ENCODE results near the gene MT1E. TPM values are rescaled to one million over a fixed set of nuclear protein-coding genes. Genes with fewer than 3 reads are reported as not detected.

The MT1E gene
- total and polyA plus RNA-seq, 2 donors (not counting 1 experiment from before 2014, with no cell fraction given): 390 to 465 TPM

- peak overlapping the region; percentile 80 for H3K9ac ChIP-seq (ENCODE audit: insufficient read depth, low read length)
- H3K79me2 ChIP-seq (ENCODE audit: control insufficient read depth, insufficient read depth, low read length): peaks cover 11% of the 10 kb centered on the region
- no peaks in the 10 kb centered on the region for H4K20me1 ChIP-seq (ENCODE audit: control insufficient read depth, extremely low read depth, insufficient read depth, low read length)
- no peak overlapping the region for H2AFZ ChIP-seq (ENCODE audit: low read length)
- no peaks in the 10 kb centered on the region for H3K9me3 ChIP-seq (ENCODE audit: control insufficient read depth, insufficient read depth, low read depth, low read length)
- H3K4me2 ChIP-seq (ENCODE audit: extremely low read depth, insufficient read depth, low read length): peak overlapping the region; percentile 90
- peak overlapping the region; percentile 99 for H3K27ac ChIP-seq (ENCODE audit: insufficient read depth, low read length)
- peak; percentile 90 to 96 for DNase-seq (ENCODE audit: low read depth in 2 of 2)
- H3K36me3 ChIP-seq (ENCODE audit: control insufficient read depth, insufficient read depth, low read length): no peaks in the 10 kb centered on the region
- TF ChIP-seq EZH2 (IDR thresholded peaks at IDR 0.05; ENCODE audit: low read length, missing control alignments) (no peak), CTCF (conservative IDR thresholded peaks at IDR 0.05 in 1 of 2, IDR thresholded peaks at IDR 0.05 in 1 of 2; ENCODE audit: low read depth in 1 of 2, low read length in 2 of 2) (no peak)
- H3K4me3 ChIP-seq (replicated peaks in 1 of 4; ENCODE audit: control extremely low read depth in 1 of 4, insufficient read depth in 1 of 4, low read depth in 3 of 4, low read length in 4 of 4): peak overlapping the region; percentile 38 to 85 (median 82)
- no peaks in the 10 kb centered on the region for H3K27me3 ChIP-seq (ENCODE audit: control insufficient read depth, insufficient read depth, low read length)
- H3K4me1 ChIP-seq (ENCODE audit: control insufficient read depth, extremely low read depth, insufficient read depth, low read length): peaks cover 48% of the 10 kb centered on the region
Measured at GRCh38 chr16:56610017-56610608, 15.5 kb upstream of the MT1E start.

- H2AFZ ChIP-seq (ENCODE audit: low read length): no peak overlapping the region
- H3K4me3 ChIP-seq (replicated peaks in 1 of 4; ENCODE audit: control extremely low read depth in 1 of 4, insufficient read depth in 1 of 4, low read depth in 3 of 4, low read length in 4 of 4): peak overlapping the region in 3 of 4 experiments; percentile 38 to 84 (median 81)
- TF ChIP-seq EZH2 (IDR thresholded peaks at IDR 0.05; ENCODE audit: low read length, missing control alignments) (no peak), CTCF (conservative IDR thresholded peaks at IDR 0.05 in 1 of 2, IDR thresholded peaks at IDR 0.05 in 1 of 2; ENCODE audit: low read depth in 1 of 2, low read length in 2 of 2) (no peak)
- peak overlapping the region; percentile 90 for H3K4me2 ChIP-seq (ENCODE audit: extremely low read depth, insufficient read depth, low read length)
- no peaks in the 10 kb centered on the region for H3K9me3 ChIP-seq (ENCODE audit: control insufficient read depth, insufficient read depth, low read depth, low read length)
- no peaks in the 10 kb centered on the region for H3K27me3 ChIP-seq (ENCODE audit: control insufficient read depth, insufficient read depth, low read length)
- H3K79me2 ChIP-seq (ENCODE audit: control insufficient read depth, insufficient read depth, low read length): peaks cover 11% of the 10 kb centered on the region
- peaks cover 48% of the 10 kb centered on the region for H3K4me1 ChIP-seq (ENCODE audit: control insufficient read depth, extremely low read depth, insufficient read depth, low read length)
- H3K9ac ChIP-seq (ENCODE audit: insufficient read depth, low read length): peak overlapping the region; percentile 80
- no peaks in the 10 kb centered on the region for H3K36me3 ChIP-seq (ENCODE audit: control insufficient read depth, insufficient read depth, low read length)
- H4K20me1 ChIP-seq (ENCODE audit: control insufficient read depth, extremely low read depth, insufficient read depth, low read length): no peaks in the 10 kb centered on the region
- DNase-seq (ENCODE audit: low read depth in 2 of 2): peak; percentile 27 to 39
- H3K27ac ChIP-seq (ENCODE audit: insufficient read depth, low read length): peak overlapping the region; percentile 99
Measured at GRCh38 chr16:56610609-56611111, 14.9 kb upstream of the MT1E start.

GRCh38 chr16:56611281-56611833, 14.2 kb upstream of the MT1E start:
- Histone ChIP-seq H3K27me3 (ENCODE audit: control insufficient read depth, insufficient read depth, low read length) (no peaks in the 10 kb centered on the region), H3K4me1 (ENCODE audit: control insufficient read depth, extremely low read depth, insufficient read depth, low read length) (peaks cover 42% of the 10 kb centered on the region)
- TF ChIP-seq CTCF (conservative IDR thresholded peaks at IDR 0.05 in 1 of 2, IDR thresholded peaks at IDR 0.05 in 1 of 2; ENCODE audit: low read depth in 1 of 2, low read length in 2 of 2) (no peak), EZH2 (IDR thresholded peaks at IDR 0.05; ENCODE audit: low read length, missing control alignments) (no peak)

More at GRCh38 chr16:56611281-56611833, 14.2 kb upstream of the MT1E start:
- Histone ChIP-seq H3K4me2 (ENCODE audit: extremely low read depth, insufficient read depth, low read length) (peak overlapping the region; percentile 20), H3K36me3 (ENCODE audit: control insufficient read depth, insufficient read depth, low read length) (no peaks in the 10 kb centered on the region), H3K79me2 (ENCODE audit: control insufficient read depth, insufficient read depth, low read length) (peaks cover 11% of the 10 kb centered on the region), H3K4me3 (replicated peaks in 1 of 4; ENCODE audit: control extremely low read depth in 1 of 4, insufficient read depth in 1 of 4, low read depth in 3 of 4, low read length in 4 of 4) (no peak overlapping the region), H3K9ac (ENCODE audit: insufficient read depth, low read length) (peak overlapping the region; percentile 16), H3K9me3 (ENCODE audit: control insufficient read depth, insufficient read depth, low read depth, low read length) (no peaks in the 10 kb centered on the region), H3K27ac (ENCODE audit: insufficient read depth, low read length) (peak overlapping the region; percentile 99), H4K20me1 (ENCODE audit: control insufficient read depth, extremely low read depth, insufficient read depth, low read length) (no peaks in the 10 kb centered on the region), H2AFZ (ENCODE audit: low read length) (no peak overlapping the region)
- peak; percentile 49 to 74 for DNase-seq (ENCODE audit: low read depth in 2 of 2)
